Lower leg skin (tissue), 3 donors: Measurements from ENCODE around the gene PRRG3.

Experiments
- CTCF ChIP-seq, 3 donors: fragments of 450-650 bp; IDR thresholded peaks; one replicate each; pipeline ENCODE4 v1.5.1; 2016; ENCODE audit warnings: antibody characterized with exemption in 3 of 3, mild to moderate bottlenecking in 3 of 3, moderate library complexity in 2 of 3
- POLR2A ChIP-seq, 2 donors: fragments of 450-650 bp; IDR thresholded peaks; one replicate each; pipeline ENCODE4 v1.6.1; 2016 to 2017; ENCODE audit warnings: antibody characterized with exemption in 2 of 2, mild to moderate bottlenecking in 1 of 2, moderate library complexity in 1 of 2

GRCh38 chrX:151752847-151753246, 57.6 kb downstream of the PRRG3 start:
- TF ChIP-seq CTCF (IDR thresholded peaks at IDR 0.05) (no peak), POLR2A (IDR thresholded peaks at IDR 0.05) (no peak)
